ENCODE data around the gene MAGEB16. TPM values are rescaled to one million over a fixed set of nuclear protein-coding genes. Genes with fewer than 3 reads are reported as not detected.

MAGEB16 gene
- total RNA-seq, 1 experiment from 2014 or later = not detected

DNA sequence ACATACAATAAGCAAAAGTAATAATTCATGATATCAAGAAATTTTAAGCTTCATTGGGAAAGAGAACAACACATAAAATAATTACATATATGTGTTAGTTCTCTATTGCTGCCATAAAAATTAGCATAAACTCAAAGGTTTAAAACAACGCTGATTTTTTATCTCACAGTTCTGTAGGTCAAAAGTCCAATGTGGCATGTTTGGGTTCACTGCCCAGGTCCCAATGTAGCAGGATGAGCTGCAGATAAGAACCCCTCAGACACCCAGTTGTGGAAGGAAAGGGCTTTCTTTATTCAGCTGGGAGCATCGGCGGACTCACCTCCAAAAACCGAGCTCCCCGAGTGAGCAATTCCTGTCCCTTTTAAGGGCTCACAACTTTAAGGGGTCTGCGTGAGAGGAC lies 13.1 kb upstream of the MAGEB16 start:
- ChIA-PET POLR2A (no interaction called here), CTCF (no interaction called here), RAD21 (ENCODE audit: low non-redundant PET in 1 of 2, low total read pairs in 2 of 2, uncharacterized antibody in 2 of 2, unreplicated experiment in 2 of 2) (no interaction called here)
- Histone ChIP-seq H3K36me3 (ENCODE audit: control insufficient read depth in 1 of 2, insufficient read depth in 2 of 2, low read length in 2 of 2) (no peaks in the 10 kb centered on the region), H3K27ac (ENCODE audit: low read depth, low read length) (no peak overlapping the region), H3K27me3 (ENCODE audit: insufficient read depth, low read length) (no peaks in the 10 kb centered on the region), H3K4me3 (replicated peaks in 1 of 2; ENCODE audit: low read depth in 1 of 2, low read length in 2 of 2) (no peak overlapping the region), H3K79me2 (ENCODE audit: insufficient read depth, low read length) (no peaks in the 10 kb centered on the region), H2AFZ (ENCODE audit: low read depth, low read length, poor library complexity, severe bottlenecking) (no peak overlapping the region), H3K9ac (ENCODE audit: low read length) (no peak overlapping the region), H3K9me2 (ENCODE audit: insufficient read depth) (no peaks in the 10 kb centered on the region), H3K9me3 (ENCODE audit: control insufficient read depth in 1 of 2, insufficient read depth in 1 of 2, low read depth in 1 of 2, low read length in 2 of 2) (no peaks in the 10 kb centered on the region), H3K4me2 (ENCODE audit: low read length) (no peak overlapping the region), H4K20me1 (ENCODE audit: insufficient read depth) (no peaks in the 10 kb centered on the region), H3K4me1 (ENCODE audit: control insufficient read depth in 1 of 2, insufficient read depth in 2 of 2, low read length in 2 of 2) (no peaks in the 10 kb centered on the region)
- DNase-seq (ENCODE audit: low read depth, low spot score) (no peak), ATAC-seq (no peak)
- BruUV-seq (replicated peaks) = no TSS peak
- intact Hi-C loops (cut with micrococcal nuclease) = no loop called here
- TF ChIP-seq POLR2A (IDR thresholded peaks at IDR 0.05; ENCODE audit: borderline replicate concordance, extremely low read depth, insufficient read depth, insufficient read length) = no peak
- TF ChIP-seq RAD21 (IDR thresholded peaks at IDR 0.05; ENCODE audit: low read depth) = no peak
- no peak for TF ChIP-seq SIN3A (IDR thresholded peaks at IDR 0.05; ENCODE audit: low read depth)
- no peak for TF ChIP-seq ZNF274 (IDR thresholded peaks at IDR 0.05; ENCODE audit: low read depth, low read length)
- TF ChIP-seq SRF (IDR thresholded peaks at IDR 0.05; ENCODE audit: low read depth) = no peak
- no peak for TF ChIP-seq SP1 (IDR thresholded peaks at IDR 0.05; ENCODE audit: low read depth)
- no peak for TF ChIP-seq FOSL1 (IDR thresholded peaks at IDR 0.05; ENCODE audit: low read depth)
- no peak for TF ChIP-seq YY1 (IDR thresholded peaks at IDR 0.05; ENCODE audit: extremely low read depth, insufficient replicate concordance, low read depth, low read length)
- no peak for TF ChIP-seq EGR1 (IDR thresholded peaks at IDR 0.05; ENCODE audit: low read depth)
- TF ChIP-seq CEBPB (IDR thresholded peaks at IDR 0.05; ENCODE audit: low read depth) = no peak
- TF ChIP-seq, protein P1, sequence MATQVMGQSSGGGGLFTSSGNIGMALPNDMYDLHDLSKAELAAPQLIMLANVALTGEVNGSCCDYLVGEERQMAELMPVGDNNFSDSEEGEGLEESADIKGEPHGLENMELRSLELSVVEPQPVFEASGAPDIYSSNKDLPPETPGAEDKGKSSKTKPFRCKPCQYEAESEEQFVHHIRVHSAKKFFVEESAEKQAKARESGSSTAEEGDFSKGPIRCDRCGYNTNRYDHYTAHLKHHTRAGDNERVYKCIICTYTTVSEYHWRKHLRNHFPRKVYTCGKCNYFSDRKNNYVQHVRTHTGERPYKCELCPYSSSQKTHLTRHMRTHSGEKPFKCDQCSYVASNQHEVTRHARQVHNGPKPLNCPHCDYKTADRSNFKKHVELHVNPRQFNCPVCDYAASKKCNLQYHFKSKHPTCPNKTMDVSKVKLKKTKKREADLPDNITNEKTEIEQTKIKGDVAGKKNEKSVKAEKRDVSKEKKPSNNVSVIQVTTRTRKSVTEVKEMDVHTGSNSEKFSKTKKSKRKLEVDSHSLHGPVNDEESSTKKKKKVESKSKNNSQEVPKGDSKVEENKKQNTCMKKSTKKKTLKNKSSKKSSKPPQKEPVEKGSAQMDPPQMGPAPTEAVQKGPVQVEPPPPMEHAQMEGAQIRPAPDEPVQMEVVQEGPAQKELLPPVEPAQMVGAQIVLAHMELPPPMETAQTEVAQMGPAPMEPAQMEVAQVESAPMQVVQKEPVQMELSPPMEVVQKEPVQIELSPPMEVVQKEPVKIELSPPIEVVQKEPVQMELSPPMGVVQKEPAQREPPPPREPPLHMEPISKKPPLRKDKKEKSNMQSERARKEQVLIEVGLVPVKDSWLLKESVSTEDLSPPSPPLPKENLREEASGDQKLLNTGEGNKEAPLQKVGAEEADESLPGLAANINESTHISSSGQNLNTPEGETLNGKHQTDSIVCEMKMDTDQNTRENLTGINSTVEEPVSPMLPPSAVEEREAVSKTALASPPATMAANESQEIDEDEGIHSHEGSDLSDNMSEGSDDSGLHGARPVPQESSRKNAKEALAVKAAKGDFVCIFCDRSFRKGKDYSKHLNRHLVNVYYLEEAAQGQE (IDR thresholded peaks at IDR 0.05; ENCODE audit: low read depth) = no peak
- TF ChIP-seq, protein P2, sequence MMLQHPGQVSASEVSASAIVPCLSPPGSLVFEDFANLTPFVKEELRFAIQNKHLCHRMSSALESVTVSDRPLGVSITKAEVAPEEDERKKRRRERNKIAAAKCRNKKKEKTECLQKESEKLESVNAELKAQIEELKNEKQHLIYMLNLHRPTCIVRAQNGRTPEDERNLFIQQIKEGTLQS (IDR thresholded peaks at IDR 0.05) = no peak

All from HCT116 (cell line).